HepG2 (cell line): Measurements from ENCODE around the gene TP53. TPM values are rescaled to one million over a fixed set of nuclear protein-coding genes. Genes with fewer than 3 reads are reported as not detected.

Source experiments
- EHMT2 ChIP-seq: fragments of 200-600 bp; sonication (generic); IDR thresholded peaks from 2 replicates; pipeline ENCODE4 v1.7.0; 2017; ENCODE audit warnings: antibody characterized with exemption, low read depth, low read length, borderline replicate concordance
- LCORL ChIP-seq, 2 experiments: fragments of 450-650 bp in 1 of 2; sonication (generic) in 1 of 2; formaldehyde crosslinking in 1 of 2; IDR thresholded peaks; 2 replicates each; pipeline versions ENCODE4 v1.5.0 to v1.6.1; 2017 to 2020; ENCODE audit warnings: antibody characterized with exemption in 1 of 2, missing genetic modification reagents in 1 of 2
- MED1 ChIP-seq: sonication (generic); formaldehyde crosslinking; IDR thresholded peaks from 2 replicates; pipeline ENCODE4 v1.4.0; 2020; ENCODE audit warnings: missing genetic modification reagents
- PHF5A ChIP-seq: IDR thresholded peaks from one replicate; pipeline ENCODE4 v1.6.1; 2018; ENCODE audit warnings: low read depth, missing genetic modification reagents; ENCODE audit not compliant: unreplicated experiment
- ZNF292 ChIP-seq: sonication (generic); formaldehyde crosslinking; IDR thresholded peaks from 2 replicates; pipeline ENCODE4 v1.8.1; 2022; ENCODE audit warnings: mild to moderate bottlenecking, low read depth, missing genetic modification reagents, borderline replicate concordance
- ZNF33A ChIP-seq: sonication (generic); formaldehyde crosslinking; IDR thresholded peaks from 2 replicates; pipeline ENCODE4 v1.5.1; 2020; ENCODE audit warnings: missing genetic modification reagents, mild to moderate bottlenecking, moderate library complexity, borderline replicate concordance
- ZNF501 ChIP-seq: sonication (generic); formaldehyde crosslinking; IDR thresholded peaks from 2 replicates; pipeline ENCODE4 v1.5.1; 2020; ENCODE audit warnings: mild to moderate bottlenecking, moderate library complexity, missing genetic modification reagents
- ZNF510 ChIP-seq: sonication (generic); formaldehyde crosslinking; IDR thresholded peaks from 2 replicates; pipeline ENCODE4 v1.4.0; 2020; ENCODE audit warnings: low read depth, mild to moderate bottlenecking, missing genetic modification reagents
- ZNF788 ChIP-seq: sonication (generic); formaldehyde crosslinking; IDR thresholded peaks from 2 replicates; pipeline ENCODE4 v1.5.0; 2020; ENCODE audit warnings: mild to moderate bottlenecking, missing genetic modification reagents, borderline replicate concordance
- ZSCAN29 ChIP-seq: sonication (generic); formaldehyde crosslinking; conservative IDR thresholded peaks from 2 replicates; pipeline ENCODE4 v1.4.0; 2020; ENCODE audit warnings: mild to moderate bottlenecking, missing genetic modification reagents
- ZSCAN9 ChIP-seq: IDR thresholded peaks from 2 replicates; pipeline ENCODE4 v1.6.1; 2016; ENCODE audit warnings: borderline replicate concordance
- polyA plus RNA-seq, 8 experiments: library from polyadenylated mRNA; depleted of rRNA in 3 of 8; stranded (reverse) in 7 of 8; unstranded in 1 of 8; fragments of >200 nt; fragmentation: Illumina TruSeq in 4 of 8; extraction: Trizol in 4 of 8; gene quantifications; 2 replicates each; pipeline versions ENCODE4 v1.2.1 to v1.2.3, GENCODE V29; 2011 to 2016; ENCODE audit warnings: low read depth in 4 of 8, missing spikeins in 1 of 8, mixed read lengths in 1 of 8; ENCODE audit not compliant: insufficient read depth in 1 of 8
- total RNA-seq, 5 experiments: library from RNA; depleted of rRNA; stranded (reverse); fragments of >200 nt; fragmentation: Illumina TruSeq; extraction: Trizol; gene quantifications; 2 replicates each; pipeline ENCODE4 v1.2.3, GENCODE V29; 2016; ENCODE audit warnings: low read depth in 1 of 5
- TF ChIP-seq, protein P1 (sequence below): sonication (generic); formaldehyde crosslinking; IDR thresholded peaks from 2 replicates; pipeline ENCODE4 v1.5.1; 2020; ENCODE audit warnings: mild to moderate bottlenecking, missing genetic modification reagents, moderate library complexity
- TF ChIP-seq, protein P2 (sequence below): sonication (generic); formaldehyde crosslinking; IDR thresholded peaks from 2 replicates; pipeline ENCODE4 v1.4.0; 2020; ENCODE audit warnings: mild to moderate bottlenecking, missing genetic modification reagents
- TF ChIP-seq, protein P3 (sequence below): fragments of 450-650 bp; IDR thresholded peaks from 2 replicates; pipeline ENCODE4 v1.6.1; 2017; ENCODE audit warnings: mild to moderate bottlenecking
- TF ChIP-seq, protein P4 (sequence below): sonication (generic); formaldehyde crosslinking; IDR thresholded peaks from 2 replicates; pipeline ENCODE4 v1.5.0; 2020; ENCODE audit warnings: missing genetic modification reagents
- TF ChIP-seq, protein P5 (sequence below): sonication (generic); formaldehyde crosslinking; IDR thresholded peaks from 2 replicates; pipeline ENCODE4 v1.5.0; 2020; ENCODE audit warnings: mild to moderate bottlenecking, missing genetic modification reagents, moderate library complexity

TP53 gene
- total and polyA plus RNA-seq, 2 of the 13 experiments (the other 11 are each of a cell fraction or from before 2014, with no cell fraction given), result 17.1 to 29.9 TPM

DNA sequence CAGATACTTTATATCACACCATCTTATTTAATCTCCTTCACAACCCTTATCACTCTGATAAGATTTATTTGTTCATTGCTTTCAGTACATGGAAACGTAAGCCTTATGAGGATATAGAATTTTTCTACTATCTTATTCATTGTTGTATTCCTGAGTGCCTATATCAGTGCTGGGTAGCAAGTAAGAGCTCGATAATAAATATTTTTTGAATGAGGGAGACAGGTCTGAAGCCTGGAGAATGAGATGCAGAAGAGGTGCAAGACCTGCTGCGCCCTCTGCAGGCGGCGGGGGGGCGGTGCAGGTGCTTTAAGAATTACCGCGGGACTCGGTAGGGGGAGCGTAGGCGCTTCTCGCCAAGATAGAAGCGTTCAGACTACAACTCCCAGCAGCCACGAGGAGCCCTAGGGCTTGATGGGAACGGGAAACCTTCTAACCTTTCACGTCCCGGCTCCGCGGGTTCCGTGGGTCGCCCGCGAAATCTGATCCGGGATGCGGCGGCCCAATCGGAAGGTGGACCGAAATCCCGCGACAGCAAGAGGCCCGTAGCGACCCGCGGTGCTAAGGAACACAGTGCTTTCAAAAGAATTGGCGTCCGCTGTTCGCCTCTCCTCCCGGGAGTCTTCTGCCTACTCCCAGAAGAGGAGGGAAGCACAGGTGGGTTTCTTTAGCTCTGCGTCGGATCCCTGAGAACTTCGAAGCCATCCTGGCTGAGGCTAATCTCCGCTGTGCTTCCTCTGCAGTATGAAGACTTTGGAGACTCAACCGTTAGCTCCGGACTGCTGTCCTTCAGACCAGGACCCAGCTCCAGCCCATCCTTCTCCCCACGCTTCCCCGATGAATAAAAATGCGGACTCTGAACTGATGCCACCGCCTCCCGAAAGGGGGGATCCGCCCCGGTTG lies 868 bp upstream of the TP53 start, which contains the start of gene WRAP53 (continued):
- TF ChIP-seq ZNF33A (CRISPR knock-in tag), result no peak
- peak; percentile 78 for TF ChIP-seq ZNF501
- TF ChIP-seq ZNF510 (CRISPR knock-in tag), result no peak
- TF ChIP-seq, protein P1, sequence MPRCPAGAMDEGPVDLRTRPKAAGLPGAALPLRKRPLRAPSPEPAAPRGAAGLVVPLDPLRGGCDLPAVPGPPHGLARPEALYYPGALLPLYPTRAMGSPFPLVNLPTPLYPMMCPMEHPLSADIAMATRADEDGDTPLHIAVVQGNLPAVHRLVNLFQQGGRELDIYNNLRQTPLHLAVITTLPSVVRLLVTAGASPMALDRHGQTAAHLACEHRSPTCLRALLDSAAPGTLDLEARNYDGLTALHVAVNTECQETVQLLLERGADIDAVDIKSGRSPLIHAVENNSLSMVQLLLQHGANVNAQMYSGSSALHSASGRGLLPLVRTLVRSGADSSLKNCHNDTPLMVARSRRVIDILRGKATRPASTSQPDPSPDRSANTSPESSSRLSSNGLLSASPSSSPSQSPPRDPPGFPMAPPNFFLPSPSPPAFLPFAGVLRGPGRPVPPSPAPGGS (CRISPR knock-in tag), result no peak; the same call in 1 of the 2 replicates
- TF ChIP-seq, protein P2, sequence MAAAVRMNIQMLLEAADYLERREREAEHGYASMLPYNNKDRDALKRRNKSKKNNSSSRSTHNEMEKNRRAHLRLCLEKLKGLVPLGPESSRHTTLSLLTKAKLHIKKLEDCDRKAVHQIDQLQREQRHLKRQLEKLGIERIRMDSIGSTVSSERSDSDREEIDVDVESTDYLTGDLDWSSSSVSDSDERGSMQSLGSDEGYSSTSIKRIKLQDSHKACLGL (CRISPR knock-in tag), result no peak
- no peak for TF ChIP-seq LCORL (IDR thresholded peaks at IDR 0.05)
- TF ChIP-seq LCORL (CRISPR knock-in tag; IDR thresholded peaks at IDR 0.05), result 0 out of 2 replicates have a peak, but pooled peaks have one; percentile 40
- TF ChIP-seq ZNF788 (CRISPR knock-in tag), result peak; percentile 22; the same call in 1 of the 2 replicates
- peak; percentile 47; the same call in 1 of the 2 replicates for TF ChIP-seq ZSCAN9
- TF ChIP-seq MED1, result peak; percentile 27; the same call in 1 of the 2 replicates
- TF ChIP-seq, protein P3, sequence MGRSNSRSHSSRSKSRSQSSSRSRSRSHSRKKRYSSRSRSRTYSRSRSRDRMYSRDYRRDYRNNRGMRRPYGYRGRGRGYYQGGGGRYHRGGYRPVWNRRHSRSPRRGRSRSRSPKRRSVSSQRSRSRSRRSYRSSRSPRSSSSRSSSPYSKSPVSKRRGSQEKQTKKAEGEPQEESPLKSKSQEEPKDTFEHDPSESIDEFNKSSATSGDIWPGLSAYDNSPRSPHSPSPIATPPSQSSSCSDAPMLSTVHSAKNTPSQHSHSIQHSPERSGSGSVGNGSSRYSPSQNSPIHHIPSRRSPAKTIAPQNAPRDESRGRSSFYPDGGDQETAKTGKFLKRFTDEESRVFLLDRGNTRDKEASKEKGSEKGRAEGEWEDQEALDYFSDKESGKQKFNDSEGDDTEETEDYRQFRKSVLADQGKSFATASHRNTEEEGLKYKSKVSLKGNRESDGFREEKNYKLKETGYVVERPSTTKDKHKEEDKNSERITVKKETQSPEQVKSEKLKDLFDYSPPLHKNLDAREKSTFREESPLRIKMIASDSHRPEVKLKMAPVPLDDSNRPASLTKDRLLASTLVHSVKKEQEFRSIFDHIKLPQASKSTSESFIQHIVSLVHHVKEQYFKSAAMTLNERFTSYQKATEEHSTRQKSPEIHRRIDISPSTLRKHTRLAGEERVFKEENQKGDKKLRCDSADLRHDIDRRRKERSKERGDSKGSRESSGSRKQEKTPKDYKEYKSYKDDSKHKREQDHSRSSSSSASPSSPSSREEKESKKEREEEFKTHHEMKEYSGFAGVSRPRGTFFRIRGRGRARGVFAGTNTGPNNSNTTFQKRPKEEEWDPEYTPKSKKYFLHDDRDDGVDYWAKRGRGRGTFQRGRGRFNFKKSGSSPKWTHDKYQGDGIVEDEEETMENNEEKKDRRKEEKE, result no peak
- TF ChIP-seq, protein P4, sequence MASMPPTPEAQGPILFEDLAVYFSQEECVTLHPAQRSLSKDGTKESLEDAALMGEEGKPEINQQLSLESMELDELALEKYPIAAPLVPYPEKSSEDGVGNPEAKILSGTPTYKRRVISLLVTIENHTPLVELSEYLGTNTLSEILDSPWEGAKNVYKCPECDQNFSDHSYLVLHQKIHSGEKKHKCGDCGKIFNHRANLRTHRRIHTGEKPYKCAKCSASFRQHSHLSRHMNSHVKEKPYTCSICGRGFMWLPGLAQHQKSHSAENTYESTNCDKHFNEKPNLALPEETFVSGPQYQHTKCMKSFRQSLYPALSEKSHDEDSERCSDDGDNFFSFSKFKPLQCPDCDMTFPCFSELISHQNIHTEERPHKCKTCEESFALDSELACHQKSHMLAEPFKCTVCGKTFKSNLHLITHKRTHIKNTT (CRISPR knock-in tag), result no peak
- TF ChIP-seq, protein P5, sequence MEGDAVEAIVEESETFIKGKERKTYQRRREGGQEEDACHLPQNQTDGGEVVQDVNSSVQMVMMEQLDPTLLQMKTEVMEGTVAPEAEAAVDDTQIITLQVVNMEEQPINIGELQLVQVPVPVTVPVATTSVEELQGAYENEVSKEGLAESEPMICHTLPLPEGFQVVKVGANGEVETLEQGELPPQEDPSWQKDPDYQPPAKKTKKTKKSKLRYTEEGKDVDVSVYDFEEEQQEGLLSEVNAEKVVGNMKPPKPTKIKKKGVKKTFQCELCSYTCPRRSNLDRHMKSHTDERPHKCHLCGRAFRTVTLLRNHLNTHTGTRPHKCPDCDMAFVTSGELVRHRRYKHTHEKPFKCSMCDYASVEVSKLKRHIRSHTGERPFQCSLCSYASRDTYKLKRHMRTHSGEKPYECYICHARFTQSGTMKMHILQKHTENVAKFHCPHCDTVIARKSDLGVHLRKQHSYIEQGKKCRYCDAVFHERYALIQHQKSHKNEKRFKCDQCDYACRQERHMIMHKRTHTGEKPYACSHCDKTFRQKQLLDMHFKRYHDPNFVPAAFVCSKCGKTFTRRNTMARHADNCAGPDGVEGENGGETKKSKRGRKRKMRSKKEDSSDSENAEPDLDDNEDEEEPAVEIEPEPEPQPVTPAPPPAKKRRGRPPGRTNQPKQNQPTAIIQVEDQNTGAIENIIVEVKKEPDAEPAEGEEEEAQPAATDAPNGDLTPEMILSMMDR (CRISPR knock-in tag), result peak; percentile 94
- no peak for TF ChIP-seq ZNF292 (CRISPR knock-in tag)
- TF ChIP-seq ZSCAN29 (CRISPR knock-in tag), result no peak
- TF ChIP-seq PHF5A (CRISPR knock-in tag), result no peak
- no peak for TF ChIP-seq EHMT2
